HEK293 (cell line): ENCODE data around the gene PROX2.

ENCODE experiments used
- CTCF ChIA-PET: fragments of 350-600 bp; formaldehyde crosslinking; extraction: SDS; loops from one replicate; lab custom pipeline; 2021; ENCODE audit warnings: antibody characterized with exemption; lab: Yijun Ruan, JAX
- POLR2A ChIA-PET: fragments of 300-600 bp; formaldehyde crosslinking; extraction: SDS; loops from one replicate; lab custom pipeline; 2020; ENCODE audit warnings: antibody characterized with exemption, inconsistent platforms; lab: Yijun Ruan, JAX
- H3K27ac ChIP-seq: fragments of 200-500 bp; sonication (Bioruptor generic); 2 replicates; pipeline ENCODE4 v1.5.1; 2014; ENCODE audit warnings: low read depth, low read length, control low read depth, inconsistent platforms; ENCODE audit errors: extremely low read depth
- H3K36me3 ChIP-seq, 2 experiments: fragments of 200-500 bp in 1 of 2; sonication (Bioruptor generic) in 1 of 2; 1 replicate in 1 of 2; 2 replicates in 1 of 2; pipeline ENCODE4 v1.5.1; 2014 to 2017; ENCODE audit warnings: inconsistent platforms in 2 of 2, low read length in 2 of 2; ENCODE audit not compliant: control insufficient read depth in 2 of 2, insufficient read depth in 1 of 2
- H3K4me1 ChIP-seq: fragments of 200-500 bp; sonication (Bioruptor generic); 2 replicates; pipeline ENCODE4 v1.5.1; 2014; ENCODE audit warnings: mild to moderate bottlenecking, low read length, inconsistent platforms; ENCODE audit not compliant: control insufficient read depth, insufficient read depth
- H3K4me3 ChIP-seq: 2 replicates; pipeline ENCODE4 v1.5.1; 2011; ENCODE audit warnings: low read depth, mild to moderate bottlenecking, control low read depth, low read length, moderate library complexity
- H3K9me3 ChIP-seq: fragments of 200-500 bp; sonication (Bioruptor generic); 2 replicates; pipeline ENCODE4 v1.5.1; 2014; ENCODE audit warnings: low read depth, low read length, inconsistent platforms; ENCODE audit not compliant: control insufficient read depth, insufficient read depth
- ATF2 ChIP-seq: fragments of 450-650 bp; formaldehyde crosslinking; IDR thresholded peaks from 2 replicates; pipeline ENCODE4 v1.5.1; 2016; ENCODE audit warnings: missing biosample characterization, missing genetic modification characterization, low read depth
- GFI1B ChIP-seq: fragments of 450-650 bp; formaldehyde crosslinking; IDR thresholded peaks from 2 replicates; pipeline ENCODE4 v1.5.1; 2016; ENCODE audit warnings: missing biosample characterization, missing genetic modification characterization
- GLIS2 ChIP-seq: fragments of 450-650 bp; formaldehyde crosslinking; IDR thresholded peaks from 2 replicates; pipeline ENCODE4 v1.5.1; 2016; ENCODE audit warnings: missing biosample characterization, missing genetic modification characterization
- KLF17 ChIP-seq: fragments of 450-650 bp; formaldehyde crosslinking; IDR thresholded peaks from 2 replicates; pipeline ENCODE4 v1.5.1; 2016; ENCODE audit warnings: missing biosample characterization, missing genetic modification characterization
- MEIS1 ChIP-seq: sonication (generic); formaldehyde crosslinking; IDR thresholded peaks from 2 replicates; pipeline ENCODE4 v1.8.1; 2022; ENCODE audit warnings: missing genetic modification reagents, mild to moderate bottlenecking, borderline replicate concordance
- PRDM1 ChIP-seq: fragments of 450-650 bp; formaldehyde crosslinking; IDR thresholded peaks from 2 replicates; pipeline ENCODE4; 2016; ENCODE audit warnings: missing biosample characterization, missing genetic modification characterization
- PRDM2 ChIP-seq: fragments of 450-650 bp; formaldehyde crosslinking; IDR thresholded peaks from 2 replicates; pipeline ENCODE4 v1.5.1; 2016; ENCODE audit warnings: missing biosample characterization, missing genetic modification characterization, borderline replicate concordance
- SCRT1 ChIP-seq: fragments of 450-650 bp; formaldehyde crosslinking; IDR thresholded peaks from 2 replicates; pipeline ENCODE4 v1.5.1; 2016; ENCODE audit warnings: missing biosample characterization, missing genetic modification characterization, borderline replicate concordance
- ZNF114 ChIP-seq: fragments of 450-650 bp; formaldehyde crosslinking; IDR thresholded peaks from 2 replicates; pipeline ENCODE4 v1.5.0; 2017; ENCODE audit warnings: missing biosample characterization, missing genetic modification characterization
- ZNF148 ChIP-seq: fragments of 450-650 bp; formaldehyde crosslinking; IDR thresholded peaks from 2 replicates; pipeline ENCODE4 v1.5.0; 2017; ENCODE audit warnings: missing biosample characterization, missing genetic modification characterization, borderline replicate concordance
- ZNF157 ChIP-seq: fragments of 450-650 bp; formaldehyde crosslinking; IDR thresholded peaks from 2 replicates; pipeline ENCODE4 v1.5.1; 2016; ENCODE audit warnings: missing biosample characterization, missing genetic modification characterization
- ZNF169 ChIP-seq: fragments of 450-650 bp; formaldehyde crosslinking; IDR thresholded peaks from 2 replicates; pipeline ENCODE4 v1.5.1; 2016; ENCODE audit warnings: missing biosample characterization, missing genetic modification characterization
- ZNF174 ChIP-seq: fragments of 450-650 bp; formaldehyde crosslinking; IDR thresholded peaks from 2 replicates; pipeline ENCODE4 v1.5.0; 2017; ENCODE audit warnings: missing biosample characterization, mild to moderate bottlenecking, missing genetic modification characterization
- ZNF214 ChIP-seq: fragments of 450-650 bp; formaldehyde crosslinking; IDR thresholded peaks from 2 replicates; pipeline ENCODE4 v1.5.1; 2017; ENCODE audit warnings: missing biosample characterization, mild to moderate bottlenecking, missing genetic modification characterization, borderline replicate concordance
- ZNF521 ChIP-seq: fragments of 450-650 bp; formaldehyde crosslinking; IDR thresholded peaks from 2 replicates; pipeline ENCODE4 v1.5.1; 2017; ENCODE audit warnings: missing biosample characterization, mild to moderate bottlenecking, missing genetic modification characterization
- ZNF626 ChIP-seq: fragments of 450-650 bp; sonication (Bioruptor Pico); formaldehyde crosslinking; IDR thresholded peaks from 2 replicates; pipeline ENCODE4 v1.5.1; 2018; ENCODE audit warnings: missing biosample characterization, missing genetic modification characterization, inconsistent platforms
- ZNF654 ChIP-seq: fragments of 450-650 bp; formaldehyde crosslinking; IDR thresholded peaks from 2 replicates; pipeline ENCODE4 v1.5.1; 2016; ENCODE audit warnings: low read depth, missing biosample characterization, missing genetic modification characterization
- ZNF747 ChIP-seq: fragments of 450-650 bp; formaldehyde crosslinking; IDR thresholded peaks from 2 replicates; pipeline ENCODE4 v1.5.1; 2016; ENCODE audit warnings: missing biosample characterization, missing genetic modification characterization
- ZNF768 ChIP-seq: fragments of 450-650 bp; formaldehyde crosslinking; IDR thresholded peaks from 2 replicates; pipeline ENCODE4 v1.5.1; 2018; ENCODE audit warnings: missing biosample characterization, mild to moderate bottlenecking, missing genetic modification characterization
- ZNF830 ChIP-seq: fragments of 450-650 bp; IDR thresholded peaks from 2 replicates; pipeline ENCODE4 v1.5.0; 2018; ENCODE audit warnings: missing biosample characterization, missing genetic modification characterization, low read depth, mild to moderate bottlenecking, moderate library complexity
- ZSCAN16 ChIP-seq: fragments of 450-650 bp; formaldehyde crosslinking; IDR thresholded peaks from 2 replicates; pipeline ENCODE4 v1.5.1; 2016; ENCODE audit warnings: missing biosample characterization, missing genetic modification characterization
- ZSCAN23 ChIP-seq: fragments of 450-650 bp; formaldehyde crosslinking; IDR thresholded peaks from 2 replicates; pipeline ENCODE4 v1.5.1; 2016; ENCODE audit warnings: missing biosample characterization, missing genetic modification characterization
- TF ChIP-seq, protein P1 (sequence below): fragments of 450-650 bp; formaldehyde crosslinking; IDR thresholded peaks from 2 replicates; pipeline ENCODE4 v1.5.1; 2016; ENCODE audit warnings: missing biosample characterization, missing genetic modification characterization

PROX2 gene

GRCh38 chr14:74898083-74898482, 22.1 kb upstream of the PROX2 start:
- no peaks in the 10 kb centered on the region for H3K9me3 ChIP-seq
- H3K36me3 ChIP-seq, result peaks cover 67 to 99% of the 10 kb centered on the region in 2 experiments
- TF ChIP-seq PRDM2 (no peak), ZNF157 (tag by site-specific recombination) (no peak), ZNF174 (tag by site-specific recombination) (no peak), ZNF626 (tag by site-specific recombination) (no peak), MEIS1 (CRISPR knock-in tag) (no peak), GFI1B (no peak), PRDM1 (no peak), GLIS2 (tag by site-specific recombination) (no peak), ZNF654 (tag by site-specific recombination) (no peak), ZNF169 (tag by site-specific recombination) (no peak), KLF17 (tag by site-specific recombination) (no peak), ZNF114 (no peak), ZSCAN16 (tag by site-specific recombination) (no peak)
- ChIA-PET POLR2A (interaction anchor here (0.6 to 1.3 kb wide), 2 partner anchors 17 to 47 kb away, joined by 3 to 5 read pairs; partner anchors contain the start of gene DLST), CTCF (interaction anchor here (0.7 to 7.6 kb wide), 3 partner anchors 9 to 37 kb away, joined by 3 to 64 read pairs (median 4); no protein-coding TSS in a partner anchor)
- no peak overlapping the region for H3K27ac ChIP-seq
- no peak overlapping the region for H3K4me3 ChIP-seq
- H3K4me1 ChIP-seq, result no peaks in the 10 kb centered on the region

- Histone ChIP-seq H3K27ac (no peak overlapping the region), H3K4me3 (no peak overlapping the region), H3K9me3 (no peaks in the 10 kb centered on the region), H3K4me1 (no peaks in the 10 kb centered on the region), H3K36me3 (peaks cover 69 to 99% of the 10 kb centered on the region in 2 experiments)
- CTCF ChIA-PET, result interaction anchor here (0.7 to 7.6 kb wide), 4 partner anchors 10 to 37 kb away, joined by 3 to 64 read pairs (median 4); no protein-coding TSS in a partner anchor
- POLR2A ChIA-PET, result interaction anchor here (0.5 to 1.3 kb wide), 3 partner anchors 16 to 246 kb away, joined by 3 to 5 read pairs (median 3); partner anchors contain the start of gene DLST
- TF ChIP-seq ZNF747 (tag by site-specific recombination), result no peak
- no peak for TF ChIP-seq MEIS1 (CRISPR knock-in tag)
- no peak for TF ChIP-seq PRDM1
- TF ChIP-seq ZSCAN23, result no peak
- no peak for TF ChIP-seq ZNF214 (tag by site-specific recombination)
- no peak for TF ChIP-seq ZNF148 (tag by site-specific recombination)
- no peak for TF ChIP-seq SCRT1 (tag by site-specific recombination)
- TF ChIP-seq, protein P1, sequence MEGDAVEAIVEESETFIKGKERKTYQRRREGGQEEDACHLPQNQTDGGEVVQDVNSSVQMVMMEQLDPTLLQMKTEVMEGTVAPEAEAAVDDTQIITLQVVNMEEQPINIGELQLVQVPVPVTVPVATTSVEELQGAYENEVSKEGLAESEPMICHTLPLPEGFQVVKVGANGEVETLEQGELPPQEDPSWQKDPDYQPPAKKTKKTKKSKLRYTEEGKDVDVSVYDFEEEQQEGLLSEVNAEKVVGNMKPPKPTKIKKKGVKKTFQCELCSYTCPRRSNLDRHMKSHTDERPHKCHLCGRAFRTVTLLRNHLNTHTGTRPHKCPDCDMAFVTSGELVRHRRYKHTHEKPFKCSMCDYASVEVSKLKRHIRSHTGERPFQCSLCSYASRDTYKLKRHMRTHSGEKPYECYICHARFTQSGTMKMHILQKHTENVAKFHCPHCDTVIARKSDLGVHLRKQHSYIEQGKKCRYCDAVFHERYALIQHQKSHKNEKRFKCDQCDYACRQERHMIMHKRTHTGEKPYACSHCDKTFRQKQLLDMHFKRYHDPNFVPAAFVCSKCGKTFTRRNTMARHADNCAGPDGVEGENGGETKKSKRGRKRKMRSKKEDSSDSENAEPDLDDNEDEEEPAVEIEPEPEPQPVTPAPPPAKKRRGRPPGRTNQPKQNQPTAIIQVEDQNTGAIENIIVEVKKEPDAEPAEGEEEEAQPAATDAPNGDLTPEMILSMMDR, result no peak
- TF ChIP-seq ATF2 (tag by site-specific recombination), result no peak
- TF ChIP-seq ZNF521 (tag by site-specific recombination), result no peak
- TF ChIP-seq ZNF768 (tag by site-specific recombination), result no peak
- TF ChIP-seq ZNF830, result no peak
These were observed 21.7 kb upstream of the PROX2 start for GRCh38 chr14:74897642-74898041.
